Measurements from ENCODE around the gene POLG2.

- TF ChIP-seq, protein P1, sequence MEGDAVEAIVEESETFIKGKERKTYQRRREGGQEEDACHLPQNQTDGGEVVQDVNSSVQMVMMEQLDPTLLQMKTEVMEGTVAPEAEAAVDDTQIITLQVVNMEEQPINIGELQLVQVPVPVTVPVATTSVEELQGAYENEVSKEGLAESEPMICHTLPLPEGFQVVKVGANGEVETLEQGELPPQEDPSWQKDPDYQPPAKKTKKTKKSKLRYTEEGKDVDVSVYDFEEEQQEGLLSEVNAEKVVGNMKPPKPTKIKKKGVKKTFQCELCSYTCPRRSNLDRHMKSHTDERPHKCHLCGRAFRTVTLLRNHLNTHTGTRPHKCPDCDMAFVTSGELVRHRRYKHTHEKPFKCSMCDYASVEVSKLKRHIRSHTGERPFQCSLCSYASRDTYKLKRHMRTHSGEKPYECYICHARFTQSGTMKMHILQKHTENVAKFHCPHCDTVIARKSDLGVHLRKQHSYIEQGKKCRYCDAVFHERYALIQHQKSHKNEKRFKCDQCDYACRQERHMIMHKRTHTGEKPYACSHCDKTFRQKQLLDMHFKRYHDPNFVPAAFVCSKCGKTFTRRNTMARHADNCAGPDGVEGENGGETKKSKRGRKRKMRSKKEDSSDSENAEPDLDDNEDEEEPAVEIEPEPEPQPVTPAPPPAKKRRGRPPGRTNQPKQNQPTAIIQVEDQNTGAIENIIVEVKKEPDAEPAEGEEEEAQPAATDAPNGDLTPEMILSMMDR (IDR thresholded peaks at IDR 0.05): no peak
- no peak for TF ChIP-seq POLR2A (IDR thresholded peaks at IDR 0.05)
Observed at GRCh38 chr17:64458756-64459155, 38.1 kb downstream of the POLG2 start.
